Tongue (tissue), 2 donors: Measurements from ENCODE around the gene RALGDS. TPM values are rescaled to one million over a fixed set of nuclear protein-coding genes. Genes with fewer than 3 reads are reported as not detected.
"Not testable (repeated sequence)": the region's sequence is repeated elsewhere in the genome, so short reads cannot be mapped to it uniquely, and the experiment has no call there.

Experiments
- DNase-seq: peaks from one replicate; pipeline ENCODE4 v3.0.0-alpha.2; 2015
- total RNA-seq: library from RNA; depleted of rRNA; stranded (reverse); fragments of >200 nt; gene quantifications from one replicate; pipeline ENCODE4 v1.2.3, GENCODE V29; 2014

Gene RALGDS
- total RNA-seq, 1 donor from 2014 or later, result 56.0 TPM

DNA sequence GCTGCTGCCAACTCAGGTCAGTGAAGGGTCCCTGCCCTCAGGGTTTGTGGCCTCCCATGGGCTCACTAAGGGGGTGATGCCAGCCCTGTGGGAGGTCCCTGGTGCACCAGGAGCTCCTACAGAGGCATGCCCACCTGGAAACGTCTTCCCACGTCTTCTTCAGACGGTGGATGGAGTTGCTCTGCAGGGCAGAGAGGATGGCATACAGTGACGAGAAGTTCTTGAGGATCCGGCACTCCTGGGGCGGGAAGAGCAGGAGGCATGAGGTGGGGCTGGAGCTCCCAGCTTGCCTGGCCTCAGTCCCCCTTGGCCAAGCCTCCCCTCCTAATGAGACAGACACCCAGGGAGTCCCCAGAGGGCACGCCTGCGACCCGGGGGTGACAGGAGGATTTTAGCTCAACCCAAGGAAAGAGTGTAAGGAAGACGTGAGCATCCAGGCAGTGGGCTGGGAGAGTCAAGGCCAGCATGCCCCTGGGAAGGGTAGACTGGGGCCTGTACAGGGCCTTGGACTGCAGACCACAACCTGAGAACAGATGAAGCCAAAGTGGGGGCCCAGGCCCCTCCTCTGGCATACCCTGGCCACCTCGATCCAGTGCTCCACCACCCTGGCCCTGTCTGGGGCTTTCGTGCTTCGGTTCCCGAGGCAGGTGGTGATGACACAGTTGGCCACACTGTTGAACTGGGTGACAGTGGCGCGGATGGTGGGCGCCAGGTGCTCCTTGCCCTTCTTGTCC lies 14.4 kb downstream of the RALGDS start:
- DNase-seq, result no peak

DNA sequence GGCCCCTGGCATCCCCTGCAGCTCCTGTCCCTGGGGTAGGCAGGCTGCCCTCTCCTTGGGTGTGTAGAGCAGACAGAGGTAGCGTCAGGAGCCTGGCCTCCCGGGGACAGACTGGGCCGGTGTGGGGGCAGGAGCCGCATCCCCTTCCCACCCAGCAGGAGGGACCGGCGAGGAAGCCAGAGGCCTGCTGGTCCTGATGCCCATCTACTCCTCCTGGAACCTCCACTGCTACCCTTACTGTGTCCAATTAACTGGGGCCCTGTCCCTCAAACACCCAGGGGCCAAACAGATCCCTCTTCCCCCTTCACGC lies 15.6 kb downstream of the RALGDS start:
- DNase-seq, result no peak

DNA sequence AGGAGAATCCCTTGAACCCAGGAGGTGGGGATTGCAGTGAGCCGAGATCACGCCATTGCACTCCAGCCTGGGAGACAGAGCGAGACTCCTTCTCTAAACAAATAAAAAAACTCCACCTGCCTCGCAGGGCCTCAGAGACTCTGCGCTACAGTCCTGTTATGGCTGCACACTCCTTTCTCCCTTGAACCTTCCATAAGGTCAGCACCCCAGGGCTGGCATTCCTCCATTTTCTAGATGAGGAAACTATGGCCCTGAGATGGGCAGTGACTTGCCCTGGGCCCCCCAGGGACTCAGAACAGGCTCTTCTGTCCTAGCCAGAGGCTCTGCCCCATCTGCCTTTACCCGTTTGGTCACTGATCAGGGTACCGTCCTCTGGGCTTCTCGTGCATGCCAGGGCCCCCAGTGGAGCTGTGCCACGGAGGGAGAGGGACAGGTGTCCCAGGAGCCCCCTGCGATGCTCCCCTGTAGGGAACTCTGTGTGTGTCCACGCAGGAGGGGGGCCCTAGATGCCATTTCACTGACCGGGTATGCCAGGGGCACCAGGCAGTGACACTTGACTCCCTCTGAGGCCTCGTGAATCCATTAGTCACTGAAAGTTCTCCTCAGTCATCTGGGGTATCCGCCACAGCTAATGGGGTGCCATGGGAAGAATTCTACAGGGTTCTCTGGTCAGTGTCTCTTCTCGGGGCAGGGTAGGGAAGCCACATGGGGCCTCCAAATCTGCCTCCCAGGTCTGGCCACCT lies 16.2 kb downstream of the RALGDS start:
- no peak for DNase-seq

DNA sequence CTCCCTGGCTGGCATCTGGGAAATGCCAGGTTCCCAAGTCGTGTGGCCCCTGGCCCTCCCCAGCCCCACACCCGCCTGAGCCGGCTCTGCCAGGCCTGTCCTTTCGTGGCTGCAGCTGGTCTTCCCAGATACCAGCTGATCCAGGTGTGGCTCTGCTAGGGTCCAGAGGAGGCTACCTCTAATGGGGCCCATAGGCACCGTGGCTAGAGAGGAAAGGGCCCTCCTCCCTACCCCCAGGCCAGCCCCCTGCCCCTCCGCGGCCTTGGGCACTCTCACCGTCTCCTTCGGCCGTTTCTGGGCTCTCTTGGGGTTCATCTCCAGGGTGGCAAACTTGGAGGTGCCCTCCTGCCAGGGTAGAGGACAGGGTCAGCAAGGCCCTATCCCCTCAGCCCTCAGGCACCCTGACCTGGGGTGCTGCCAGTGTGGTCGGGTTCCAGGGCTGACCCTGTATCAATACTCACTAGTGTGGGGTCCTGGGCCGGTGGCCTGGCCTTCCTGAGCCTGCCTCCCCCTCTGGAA lies 17.0 kb downstream of the RALGDS start:
- no peak for DNase-seq

DNA sequence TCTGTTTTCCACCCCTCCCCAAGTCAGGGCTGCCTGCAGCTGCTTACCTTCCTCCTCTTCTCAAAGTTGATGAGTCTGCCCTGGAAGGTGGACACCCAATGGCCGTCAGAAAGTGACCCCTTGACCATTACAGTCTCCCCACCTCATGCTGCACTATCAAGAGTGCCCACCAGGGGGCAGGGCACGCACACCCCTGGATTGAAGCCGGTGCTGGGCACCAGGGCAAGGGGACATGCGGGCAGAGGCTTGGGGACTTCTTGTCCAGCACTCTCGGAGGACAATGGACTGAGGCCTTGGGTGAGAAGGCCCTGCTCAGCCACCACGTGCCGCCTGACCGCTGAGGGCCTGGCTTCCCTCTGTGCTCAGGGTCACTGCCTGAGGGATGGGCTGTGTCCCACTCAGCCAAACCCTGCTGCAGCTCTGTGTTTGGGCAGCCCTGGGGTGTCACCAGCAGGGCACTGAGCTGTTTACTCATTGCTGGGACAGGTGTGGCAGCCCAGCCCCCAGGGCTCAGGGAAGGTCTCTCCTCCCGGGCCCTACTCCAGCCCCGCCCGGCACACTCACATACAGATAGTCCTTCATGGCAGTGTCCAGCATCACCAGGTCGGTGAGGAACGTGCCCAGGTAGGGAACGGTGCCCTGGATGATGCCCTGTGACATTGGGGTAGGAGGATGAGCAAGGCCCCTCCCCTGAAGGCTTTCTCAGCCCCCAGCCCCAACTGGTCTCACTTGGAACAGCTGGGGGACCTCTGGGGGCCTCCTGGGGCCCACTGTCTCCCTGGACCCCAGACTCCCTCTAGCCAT lies 17.7 kb downstream of the RALGDS start:
- peak; percentile 73 for DNase-seq

DNA sequence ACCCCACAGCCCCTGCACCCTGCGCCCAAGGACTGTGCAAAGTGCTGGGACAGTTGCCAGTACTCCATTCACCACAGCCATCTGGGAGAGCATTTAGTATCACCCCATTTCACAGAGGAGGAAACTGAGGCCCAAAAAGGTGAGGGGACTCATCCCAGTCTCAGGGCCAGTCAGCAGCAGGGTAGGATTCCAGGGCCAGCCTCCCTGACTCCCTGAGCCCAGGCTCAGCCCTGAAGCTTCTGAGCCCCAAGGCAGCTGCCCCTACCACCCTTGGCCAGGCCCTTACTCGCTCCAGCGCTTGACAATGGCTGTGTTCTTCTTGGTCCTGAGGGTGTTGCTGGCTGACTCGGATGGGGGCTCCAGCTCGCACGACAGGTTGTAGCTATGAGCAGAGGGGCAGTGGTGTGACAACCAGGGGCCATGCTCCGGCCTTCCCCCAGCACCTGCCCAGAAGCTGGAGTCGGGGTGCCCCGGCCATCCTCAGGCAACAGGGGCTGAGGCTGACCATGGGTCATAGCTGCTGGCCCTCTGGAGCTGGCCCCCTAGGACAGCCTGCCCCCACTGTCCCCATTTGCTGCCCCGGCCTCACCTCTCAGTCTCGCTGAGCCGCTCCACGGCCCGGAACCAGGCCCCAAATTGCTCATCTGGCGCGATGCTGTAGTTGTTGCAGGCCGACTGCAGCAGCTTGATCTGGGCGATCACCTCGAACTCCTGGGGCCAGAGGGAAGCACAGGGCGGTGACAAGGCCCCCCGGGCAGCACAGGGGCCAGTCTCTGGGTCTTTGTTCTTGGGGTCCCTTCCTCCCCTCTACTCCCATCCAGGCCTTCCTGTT lies 18.6 kb downstream of the RALGDS start:
- DNase-seq, result no peak

DNA sequence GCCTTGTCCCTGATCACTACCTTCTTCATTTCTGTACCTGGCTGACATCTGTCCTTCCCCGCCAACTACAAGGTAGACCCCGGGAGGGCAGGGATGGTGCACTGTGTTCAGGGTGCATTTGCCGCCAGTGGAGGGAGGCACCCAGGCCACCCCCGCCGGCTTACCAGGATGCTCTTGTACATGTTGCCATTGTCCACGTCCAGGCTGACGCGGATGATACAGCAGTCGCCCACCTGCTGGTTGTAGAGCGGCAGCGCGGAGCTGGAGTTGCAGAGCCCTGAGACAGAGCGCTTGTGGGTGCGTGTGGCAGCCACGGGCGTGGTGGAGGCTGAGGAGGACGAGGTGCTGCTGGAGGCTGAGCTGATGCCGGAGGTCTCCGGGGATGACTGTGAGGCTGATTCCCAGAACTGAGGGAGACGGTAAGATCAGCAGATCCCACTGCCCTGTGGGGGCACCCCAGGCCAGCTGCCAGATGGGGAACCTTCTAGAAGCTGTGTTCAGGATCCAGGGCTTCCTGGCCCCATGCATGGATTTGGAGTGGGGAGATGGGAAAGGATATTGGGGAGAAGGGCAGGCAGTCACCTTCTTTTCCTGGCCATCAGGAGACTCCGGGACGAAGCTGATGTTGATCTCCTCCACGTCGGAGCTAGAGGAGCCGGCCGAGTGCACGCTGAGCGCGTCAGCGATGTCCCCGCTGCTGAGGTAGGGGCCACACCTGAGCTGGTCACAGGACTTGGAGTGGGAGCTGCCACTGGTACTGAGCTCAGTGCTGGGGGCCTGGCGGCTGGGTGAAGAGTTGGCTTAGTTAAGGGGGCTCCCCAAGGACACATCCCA lies 19.5 kb downstream of the RALGDS start:
- no peak for DNase-seq

DNA sequence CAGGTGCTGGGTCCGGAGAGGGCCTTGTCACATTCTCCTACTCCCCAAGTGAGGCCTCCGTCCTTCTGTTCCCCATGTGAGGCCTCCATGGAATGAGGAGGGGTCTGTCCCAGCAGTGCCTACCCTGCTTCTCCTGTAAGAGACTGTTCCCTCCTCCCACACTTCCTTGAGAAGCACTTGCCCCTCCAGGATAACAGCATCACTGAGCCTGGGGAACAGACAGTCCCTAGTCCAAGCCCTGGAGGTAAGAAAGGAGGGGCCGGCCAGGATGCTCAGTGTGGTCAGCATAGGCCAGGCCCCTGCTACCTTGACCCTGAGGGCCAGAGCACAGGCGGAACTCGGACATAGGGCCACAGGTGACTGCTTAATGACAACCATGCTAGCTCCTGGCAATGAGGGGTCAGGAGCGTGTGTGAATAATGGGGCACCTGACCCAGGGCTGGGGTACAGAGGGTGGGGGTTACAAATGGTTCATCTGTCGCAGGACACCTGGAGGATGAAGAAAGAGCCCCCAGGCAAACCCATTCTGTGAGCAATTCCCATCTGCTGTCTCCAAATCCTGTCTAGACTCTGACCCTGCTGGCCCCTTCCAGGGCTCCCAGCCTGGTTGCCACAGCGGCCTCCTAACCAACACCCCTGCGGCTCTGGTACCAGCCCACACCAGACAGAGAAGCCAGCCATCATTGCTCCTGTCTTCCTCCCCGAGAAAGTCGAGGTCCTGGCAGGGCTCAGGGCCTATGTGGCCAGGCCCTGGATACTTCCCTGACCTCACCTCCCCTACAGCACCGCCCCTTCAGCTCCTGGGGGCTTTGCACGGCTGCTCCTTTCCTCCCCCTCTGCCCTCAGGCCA lies 20.3 kb downstream of the RALGDS start:
- DNase-seq, result no peak

DNA sequence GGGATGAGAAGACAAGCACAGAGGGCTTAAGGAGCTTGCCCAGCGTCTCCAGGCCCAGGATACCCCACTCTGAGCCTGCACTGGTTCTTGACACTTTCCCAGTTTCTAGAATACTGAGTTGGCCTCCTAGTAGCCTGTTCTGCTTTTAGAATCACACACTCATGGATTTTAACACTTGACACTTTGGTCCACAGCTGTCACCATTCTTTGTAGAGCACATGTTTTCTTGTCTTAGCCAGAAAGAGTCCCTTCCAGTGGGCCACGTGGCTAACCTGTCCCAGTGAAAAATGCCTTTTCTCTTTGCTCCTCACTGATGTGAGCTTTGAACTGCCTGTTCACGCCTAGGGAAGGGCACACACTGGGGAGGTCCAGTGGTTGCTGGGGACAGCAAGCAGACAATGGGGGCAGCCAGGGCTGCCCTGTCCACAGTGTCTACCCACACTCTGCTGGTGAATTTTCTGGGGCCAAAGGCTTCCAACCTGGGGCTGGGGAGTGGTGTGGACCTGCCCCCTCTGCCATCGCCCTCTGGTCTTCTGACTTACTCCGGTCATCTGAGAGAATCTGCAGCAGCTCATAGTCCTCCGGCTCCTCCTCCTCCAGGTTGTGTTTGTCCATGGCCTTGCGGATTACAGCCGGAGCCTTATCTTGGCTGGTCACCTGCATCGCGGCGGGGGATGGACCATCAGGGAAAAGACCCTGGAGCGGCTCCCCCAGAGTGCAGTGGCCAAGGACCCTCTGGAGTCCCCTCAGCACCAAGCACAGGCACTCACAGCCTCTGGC lies 21.1 kb downstream of the RALGDS start:
- DNase-seq, result no peak

DNA sequence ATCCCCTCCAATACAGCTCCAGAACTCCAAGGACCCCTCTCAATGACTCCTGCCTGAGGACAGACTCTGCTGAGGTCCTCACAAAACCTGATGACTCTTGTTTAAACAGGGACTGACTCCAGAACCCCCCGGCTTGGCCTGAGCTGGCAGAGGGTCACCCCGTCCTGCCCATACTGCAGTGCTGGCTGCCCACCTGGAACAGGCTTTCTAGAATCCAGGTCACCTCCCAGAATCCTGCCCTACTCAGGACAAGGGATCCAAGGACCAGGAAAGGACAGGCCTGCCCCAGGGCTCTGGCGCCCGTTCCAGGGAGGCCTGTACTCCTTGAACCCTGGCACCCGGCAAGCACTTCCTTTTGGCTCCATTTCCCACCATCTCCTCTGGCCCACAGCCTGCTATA lies 22.2 kb downstream of the RALGDS start:
- no peak for DNase-seq

DNA sequence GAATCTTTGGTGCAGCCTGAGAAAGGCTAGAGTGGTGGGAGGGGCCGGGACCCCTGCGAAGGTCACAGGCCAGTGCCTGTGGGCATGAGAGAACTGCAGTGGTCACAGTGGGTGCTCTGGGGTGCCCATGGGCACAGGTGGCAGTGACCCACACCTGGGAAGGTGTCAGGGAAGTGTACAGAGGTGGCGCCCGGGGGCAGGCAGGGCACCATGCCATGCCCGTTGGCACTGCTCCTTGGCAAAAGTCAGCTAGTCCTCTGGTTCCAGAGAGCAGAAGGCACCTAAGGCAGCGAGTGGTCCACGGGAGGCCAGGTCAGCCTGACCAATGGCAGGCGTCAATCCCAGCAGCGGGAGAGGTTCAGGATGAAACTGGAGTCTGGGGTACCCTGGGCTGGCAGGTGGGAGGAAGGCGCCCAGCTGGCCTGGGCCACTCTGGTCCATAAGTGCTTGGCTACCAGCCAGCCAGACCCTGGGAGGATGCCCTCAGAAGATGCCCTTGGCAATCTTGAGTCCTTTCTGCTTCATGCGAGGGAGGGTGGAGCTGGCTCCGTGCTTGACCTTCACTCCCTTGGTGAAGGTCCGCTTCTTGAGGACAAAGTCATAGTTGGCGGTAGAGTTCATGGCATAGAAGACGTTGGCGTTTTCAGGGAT lies 22.8 kb downstream of the RALGDS start:
- DNase-seq, result no peak

DNA sequence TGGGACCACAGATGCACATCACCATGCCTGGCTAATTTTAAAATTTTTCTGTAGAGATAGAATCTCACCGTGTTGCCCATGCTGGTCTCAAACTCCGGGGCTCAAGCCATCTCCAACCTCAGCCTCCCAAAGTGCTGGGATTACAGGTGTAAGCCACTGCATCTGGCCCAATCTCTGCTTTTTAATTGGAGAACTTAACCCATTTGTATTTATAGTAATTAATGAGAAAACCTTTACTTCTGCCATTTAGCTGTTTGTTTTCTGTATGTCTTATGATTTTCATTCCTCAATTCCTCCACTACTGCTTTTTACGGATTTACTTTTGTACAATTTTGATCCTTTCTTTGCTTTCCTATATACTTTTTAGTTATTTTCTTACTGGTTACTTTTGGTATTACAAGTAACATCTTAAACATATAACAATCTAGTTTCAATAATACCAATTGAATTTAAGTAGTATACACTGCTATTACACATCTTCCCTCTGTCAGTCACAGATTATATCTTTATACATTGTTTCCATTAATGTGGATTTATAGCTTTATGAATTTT lies 26.1 kb downstream of the RALGDS start:
- no peak for DNase-seq

DNA sequence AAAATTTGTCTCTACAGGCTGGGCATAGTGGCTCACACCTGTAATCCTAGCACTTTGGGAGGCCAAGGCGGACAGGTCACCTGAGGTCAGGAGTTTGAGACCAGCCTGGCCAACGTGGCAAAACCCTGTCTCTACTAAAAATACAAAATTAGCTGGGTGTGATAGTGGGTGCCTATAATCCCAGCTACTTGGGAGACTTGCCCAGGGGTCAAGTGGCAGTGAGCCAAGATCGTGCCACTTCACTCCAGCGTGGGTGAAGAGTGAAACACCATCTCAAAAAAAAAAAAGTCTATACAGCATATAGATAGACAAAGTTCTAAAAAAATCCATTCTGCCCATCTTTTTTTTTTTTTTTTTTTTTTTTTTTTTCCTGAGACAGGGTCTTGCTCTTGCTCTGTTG lies 26.7 kb downstream of the RALGDS start:
- DNase-seq, result not testable (repeated sequence)

DNA sequence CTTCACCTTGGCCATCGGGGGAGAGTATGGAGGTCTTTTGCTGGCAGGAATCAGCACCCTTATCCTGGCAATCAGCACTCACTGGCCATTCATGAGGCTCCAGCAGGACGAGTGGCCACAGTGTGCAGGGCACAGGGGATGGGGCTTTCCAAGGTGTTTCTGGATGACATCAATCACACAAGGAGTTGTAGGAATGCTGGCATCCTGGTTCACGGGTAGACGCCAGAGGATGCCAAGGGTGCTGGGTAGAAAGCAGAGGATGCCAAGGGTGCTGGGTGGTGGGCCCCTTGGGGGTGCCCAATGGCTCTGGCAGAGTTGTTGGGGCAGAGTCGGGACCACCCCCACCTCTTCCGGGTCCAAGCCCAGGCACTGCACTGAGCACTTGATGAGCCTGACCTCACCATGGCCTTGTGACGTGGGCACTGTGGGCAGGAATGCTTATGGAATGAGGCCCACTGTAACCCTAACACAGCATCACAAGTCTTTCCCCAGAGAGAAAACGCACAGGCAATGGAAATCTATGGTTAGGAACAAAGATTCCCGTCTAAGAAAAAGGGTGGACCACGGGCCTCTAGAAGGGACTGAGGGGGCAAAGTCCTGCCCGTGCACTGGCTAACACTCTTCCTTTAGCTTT lies 30.2 kb downstream of the RALGDS start:
- no peak for DNase-seq

DNA sequence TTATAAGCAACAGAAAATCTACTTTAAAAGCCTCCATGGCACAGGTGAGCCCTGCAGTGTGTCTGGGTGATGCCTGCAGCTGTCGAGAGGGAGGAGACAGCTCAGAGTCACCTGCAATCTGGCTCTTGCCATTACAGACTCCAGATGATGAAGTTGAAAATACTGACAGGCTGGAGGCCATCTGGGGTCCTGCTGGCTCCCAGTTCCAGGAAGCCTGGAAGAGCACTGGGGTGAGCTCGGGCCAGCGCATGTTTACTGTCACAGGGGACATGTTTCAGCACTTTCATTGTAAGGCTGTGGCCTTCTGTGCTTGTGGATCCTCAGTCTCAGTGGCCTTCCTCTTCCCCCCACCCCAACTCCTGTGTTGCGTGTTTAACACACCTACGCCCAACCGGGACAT lies 30.9 kb downstream of the RALGDS start:
- no peak for DNase-seq

DNA sequence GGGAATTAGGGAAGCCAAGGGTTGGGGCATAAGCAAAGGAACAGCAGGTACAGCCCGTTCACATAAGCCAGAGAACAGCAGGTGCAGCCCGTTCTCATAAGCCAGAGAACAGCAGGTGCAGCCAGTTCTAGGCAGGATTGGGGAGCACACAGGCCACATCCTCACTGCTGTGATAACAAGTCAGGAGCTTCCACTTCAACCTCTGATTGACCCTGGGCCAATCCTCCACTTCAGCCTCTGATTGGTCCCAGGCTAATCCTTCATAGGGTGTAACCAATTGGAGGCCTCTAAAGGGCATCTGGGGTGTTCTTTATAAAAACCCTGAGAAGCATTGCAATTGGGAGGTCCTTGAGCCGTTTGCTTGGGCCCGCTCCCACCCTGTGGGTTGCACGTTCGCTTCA lies 31.8 kb downstream of the RALGDS start:
- peak; percentile 51 for DNase-seq

DNA sequence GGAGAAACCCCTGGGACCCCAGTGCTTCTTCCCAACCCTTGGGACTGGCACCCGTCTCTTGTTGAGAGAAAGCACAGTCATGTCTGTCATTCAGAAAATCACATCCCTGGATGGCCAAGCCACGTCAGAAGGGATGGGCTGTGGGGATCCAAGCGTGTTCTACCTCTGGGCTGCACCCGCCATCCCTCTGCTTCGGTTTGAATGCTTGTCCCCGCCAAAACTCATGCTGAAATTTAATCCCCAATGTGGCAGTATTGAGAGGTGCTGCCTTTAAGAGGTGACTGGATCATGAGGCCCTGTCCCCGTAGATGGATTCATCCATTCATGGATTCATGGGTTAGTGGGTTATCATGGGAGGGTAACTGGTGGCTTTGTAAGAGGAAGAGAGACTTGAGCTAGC lies 32.3 kb downstream of the RALGDS start:
- no peak for DNase-seq

DNA sequence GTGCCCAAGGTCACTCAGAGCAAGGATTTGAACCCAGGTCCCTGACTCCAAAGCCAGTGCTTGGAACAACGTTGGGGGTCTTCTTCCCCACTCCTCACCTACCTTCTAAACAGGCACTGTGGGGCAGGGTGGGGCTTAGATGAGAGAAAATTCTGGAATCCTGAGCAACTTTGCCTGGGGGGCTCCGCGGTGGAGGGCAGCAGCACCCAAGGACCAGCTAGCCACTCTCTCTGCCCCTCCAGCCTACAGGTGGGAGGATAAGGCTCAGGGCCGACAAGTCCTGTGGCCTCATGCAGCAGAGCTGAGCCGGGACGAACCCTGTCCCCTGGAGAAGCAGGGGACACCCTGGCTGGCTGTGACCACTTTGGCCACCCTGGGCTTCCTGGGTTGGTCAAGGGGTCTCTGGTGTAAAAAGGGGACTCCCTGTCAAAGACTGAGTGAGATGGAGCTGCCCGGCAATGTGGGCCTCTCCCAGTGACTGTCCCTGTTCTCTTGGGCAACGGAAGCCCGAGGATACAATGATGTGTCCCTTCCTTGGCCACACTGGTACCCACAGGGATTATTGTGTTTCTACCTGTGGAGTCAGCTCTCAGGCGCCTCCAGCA lies 32.8 kb downstream of the RALGDS start:
- DNase-seq, result no peak
